Natural killer cell (primary cell): Measurements from ENCODE around the gene DNAH14. TPM values are rescaled to one million over a fixed set of nuclear protein-coding genes. Genes with fewer than 3 reads are reported as not detected.
"Not testable (repeated sequence)": the region's sequence is repeated elsewhere in the genome, so short reads cannot be mapped to it uniquely, and the experiment has no call there.

Experiments used
- ATAC-seq, 3 donors: fragments of 150-1000 bp in 2 of 3; fragments of 200-7000 bp in 1 of 3; cut with Tn5 transposase; 1 replicate in 1 of 3; 2 replicates in 2 of 3; pipeline ENCODE4 v1.10.0; 2021; ENCODE audit warnings: mild to moderate bottlenecking in 2 of 3, moderate library complexity in 2 of 3
- DNase-seq, 2 donors: peaks; one replicate each; pipeline versions ENCODE4 v3.0.0 to v3.0.0-alpha.2; 2013 to 2021; ENCODE audit warnings: mixed read lengths in 1 of 2
- H3K27ac ChIP-seq: one replicate; pipeline ENCODE4 v1.5.1; 2013; ENCODE audit warnings: mild to moderate bottlenecking, low read length
- H3K27me3 ChIP-seq: one replicate; pipeline ENCODE4 v1.6.1; 2013; ENCODE audit warnings: low read length; ENCODE audit not compliant: control insufficient read depth, insufficient read depth
- H3K36me3 ChIP-seq: one replicate; pipeline ENCODE4 v1.6.1; 2013; ENCODE audit warnings: low read length; ENCODE audit not compliant: control insufficient read depth, insufficient read depth
- H3K4me1 ChIP-seq: one replicate; pipeline ENCODE4 v1.6.1; 2013; ENCODE audit warnings: low read length; ENCODE audit not compliant: control insufficient read depth, insufficient read depth
- H3K4me3 ChIP-seq: one replicate; pipeline ENCODE4 v1.5.1; 2013; ENCODE audit warnings: low read length
- H3K9me3 ChIP-seq: one replicate; pipeline ENCODE4 v1.6.1; 2013; ENCODE audit warnings: low read length; ENCODE audit not compliant: control insufficient read depth, insufficient read depth
- H3K27ac Mint-ChIP-seq, 2 donors: one replicate each; pipeline ENCODE4 v1.8.0; 2022; ENCODE audit warnings: mild to moderate bottlenecking in 2 of 2, mixed read lengths in 2 of 2, moderate library complexity in 1 of 2
- H3K27me3 Mint-ChIP-seq, 2 donors: one replicate each; pipeline ENCODE4 v1.8.0; 2022; ENCODE audit warnings: low read depth in 2 of 2, mixed read lengths in 2 of 2
- H3K36me3 Mint-ChIP-seq: one replicate; pipeline ENCODE4 v1.8.0; 2022; ENCODE audit warnings: mixed read lengths
- H3K4me1 Mint-ChIP-seq, 2 donors: one replicate each; pipeline ENCODE4 v1.8.0; 2022; ENCODE audit warnings: mixed read lengths in 2 of 2
- H3K4me3 Mint-ChIP-seq: one replicate; pipeline ENCODE4 v1.8.0; 2022; ENCODE audit warnings: mild to moderate bottlenecking, moderate library complexity, mixed read lengths
- H3K9me3 Mint-ChIP-seq, 2 donors: one replicate each; pipeline ENCODE4 v1.8.0; 2022; ENCODE audit warnings: mixed read lengths in 2 of 2
- CTCF ChIP-seq: fragments of 200-600 bp; IDR thresholded peaks from one replicate; pipeline ENCODE4 v1.8.0; 2022; ENCODE audit warnings: antibody characterized with exemption
- whole genome bisulfite sequencing: methylation state at CpG from one replicate; pipeline ENCODE4 v1.1.7; 2013; ENCODE audit warnings: missing lambda C conversion rate; ENCODE audit not compliant: insufficient coverage; 5-methylcytosine and 5-hydroxymethylcytosine counted together
- intact Hi-C: fragments of 100-400 bp; cut with micrococcal nuclease; formaldehyde crosslinking; loops from one replicate; pipeline ENCODE4 v1.14.2; 2022
- total RNA-seq, 4 donors: library from RNA; stranded (reverse); fragments of 120-200 nt in 1 of 4; gene quantifications; one replicate each; pipeline versions ENCODE4 v1.2.3 to v1.2.4, GENCODE V29; 2013 to 2022

DNAH14 gene
- total RNA-seq, 3 donors from 2014 or later (not counting 1 experiment from before 2014, with no cell fraction given), result 0.35 to 1.3 TPM; not detected in 1

- intact Hi-C loops, result no loop called here
- TF ChIP-seq CTCF, result no peak
- ATAC-seq (no peak), DNase-seq (no peak)
- Mint-ChIP-seq H3K27me3 (no peaks in the 10 kb centered on the region), H3K36me3 (no peaks in the 10 kb centered on the region), H3K4me3 (no peak overlapping the region), H3K9me3 (peaks cover 0 to 2% of the 10 kb centered on the region in 2 donors), H3K4me1 (no peaks in the 10 kb centered on the region), H3K27ac (no peak overlapping the region)
- Histone ChIP-seq H3K4me1 (no peaks in the 10 kb centered on the region), H3K27me3 (no peaks in the 10 kb centered on the region), H3K9me3 (no peaks in the 10 kb centered on the region), H3K27ac (no peak overlapping the region), H3K36me3 (no peaks in the 10 kb centered on the region), H3K4me3 (no peak overlapping the region)
Observed at GRCh38 chr1:225143001-225143400, 213.5 kb downstream of the DNAH14 start.

GRCh38 chr1:225146478-225146877 lies 217.0 kb downstream of the DNAH14 start:
- DNase-seq, result no peak
- no peaks in the 10 kb centered on the region for H3K4me1 ChIP-seq
- Mint-ChIP-seq H3K27me3 (no peaks in the 10 kb centered on the region), H3K9me3 (peaks cover 2 to 3% of the 10 kb centered on the region in 2 donors), H3K4me1 (no peaks in the 10 kb centered on the region), H3K36me3 (peaks cover 5% of the 10 kb centered on the region), H3K27ac (no peak overlapping the region), H3K4me3 (no peak overlapping the region)
- no peak for ATAC-seq
- H3K36me3 ChIP-seq, result no peaks in the 10 kb centered on the region
- H3K27me3 ChIP-seq, result no peaks in the 10 kb centered on the region
- intact Hi-C loops, result no loop called here
- H3K9me3 ChIP-seq, result no peaks in the 10 kb centered on the region
- TF ChIP-seq CTCF, result no peak
- WGBS, result 90% methylated on average over 5 of the region's 5 CpGs
- no peak overlapping the region for H3K4me3 ChIP-seq
- H3K27ac ChIP-seq, result no peak overlapping the region

- H3K27me3 Mint-ChIP-seq, H3K36me3 ChIP-seq, H3K9me3 Mint-ChIP-seq, H3K36me3 Mint-ChIP-seq, H3K27ac ChIP-seq, DNase-seq, H3K4me3 ChIP-seq, H3K4me1 Mint-ChIP-seq, H3K9me3 ChIP-seq, H3K4me1 ChIP-seq, H3K27ac Mint-ChIP-seq, intact Hi-C loops, H3K4me3 Mint-ChIP-seq, H3K27me3 ChIP-seq, ATAC-seq: not testable (repeated sequence)
Observed at GRCh38 chr1:225147791-225148190, 218.3 kb downstream of the DNAH14 start.

GRCh38 chr1:225152061-225152460 lies 222.6 kb downstream of the DNAH14 start:
- intact Hi-C loops, result no loop called here
- no peak for TF ChIP-seq CTCF
- H3K36me3 Mint-ChIP-seq, result peaks cover 5% of the 10 kb centered on the region
- Histone ChIP-seq H3K9me3 (no peaks in the 10 kb centered on the region), H3K27me3 (no peaks in the 10 kb centered on the region), H3K4me1 (no peaks in the 10 kb centered on the region), H3K4me3 (no peak overlapping the region), H3K36me3 (no peaks in the 10 kb centered on the region), H3K27ac (no peak overlapping the region)
- no peaks in the 10 kb centered on the region for H3K4me1 Mint-ChIP-seq
- no peak for DNase-seq
- peaks cover 3 to 5% of the 10 kb centered on the region in 2 donors for H3K9me3 Mint-ChIP-seq
- H3K27me3 Mint-ChIP-seq, result peaks cover 0 to 3% of the 10 kb centered on the region in 2 donors
- no peak overlapping the region for H3K4me3 Mint-ChIP-seq
- ATAC-seq, result no peak
- H3K27ac Mint-ChIP-seq, result no peak overlapping the region
